Central memory CD4-positive, alpha-beta T cell (primary cell): ENCODE measurements around the gene CHST9.
"Not testable (repeated sequence)": the region's sequence is repeated elsewhere in the genome, so short reads cannot be mapped to it uniquely, and the experiment has no call there.

Experiments
- DNase-seq: peaks from one replicate; pipeline ENCODE4 v3.0.0; 2022
- total RNA-seq, 3 experiments: gene quantifications; one replicate each; lab custom pipeline; 2026; lab: John Stamatoyannopoulos, UW

CHST9 gene
- total RNA-seq = 0 reads per million in 3 experiments

- no peak for DNase-seq
These were observed at the start of gene CHST9 for GRCh38 chr18:27185025-27185763. Gene CHST9, minus strand, starts transcription at chr18:27185308. Its CDS starts 42,499 bp downstream, at chr18:27142809.

- DNase-seq = not testable (repeated sequence)
These were observed 47.2 kb upstream of the CHST9 start for GRCh38 chr18:27232355-27232754.

GRCh38 chr18:27231671-27232070 is 46.6 kb upstream of the CHST9 start:
- not testable (repeated sequence) for DNase-seq

- DNase-seq = not testable (repeated sequence)
These were observed 46.1 kb upstream of the CHST9 start for GRCh38 chr18:27231221-27231620.

GRCh38 chr18:27227721-27228120 is 42.6 kb upstream of the CHST9 start:
- no peak for DNase-seq

- no peak for DNase-seq
These were observed 41.5 kb upstream of the CHST9 start for GRCh38 chr18:27226556-27227075.

- no peak for DNase-seq
These were observed 40.9 kb upstream of the CHST9 start for GRCh38 chr18:27225947-27226481.

- DNase-seq = no peak
These were observed 38.6 kb upstream of the CHST9 start for GRCh38 chr18:27223526-27224291.

- DNase-seq = no peak
These were observed 29.7 kb upstream of the CHST9 start for GRCh38 chr18:27214831-27215230.

GRCh38 chr18:27213123-27213717 is 28.1 kb upstream of the CHST9 start:
- no peak for DNase-seq

GRCh38 chr18:27211569-27211968 is 26.5 kb upstream of the CHST9 start:
- DNase-seq = no peak

GRCh38 chr18:27206411-27206810 is 21.3 kb upstream of the CHST9 start:
- no peak for DNase-seq

GRCh38 chr18:27202741-27203140 is 17.6 kb upstream of the CHST9 start:
- no peak for DNase-seq

- DNase-seq = no peak
These were observed 12.9 kb upstream of the CHST9 start for GRCh38 chr18:27198036-27198435.

GRCh38 chr18:27188309-27188708 is 3.2 kb upstream of the CHST9 start:
- no peak for DNase-seq

- no peak for DNase-seq
These were observed 789 bp upstream of the CHST9 start for GRCh38 chr18:27185897-27186296.

GRCh38 chr18:27184115-27185024 is 738 bp downstream of the CHST9 start:
- DNase-seq = no peak

GRCh38 chr18:27181726-27182125 is 3.4 kb downstream of the CHST9 start:
- no peak for DNase-seq

GRCh38 chr18:27178424-27178823 is 6.7 kb downstream of the CHST9 start:
- DNase-seq = no peak

GRCh38 chr18:27175914-27176313 is 9.2 kb downstream of the CHST9 start:
- no peak for DNase-seq

GRCh38 chr18:27175245-27175644 is 9.9 kb downstream of the CHST9 start:
- no peak for DNase-seq

- DNase-seq = no peak
These were observed 13.1 kb downstream of the CHST9 start for GRCh38 chr18:27171993-27172392.
